K562 (cell line): ENCODE measurements around the gene DYNC1I1.

Source experiments
- ARID3A ChIP-seq: IDR thresholded peaks from 2 replicates; pipeline ENCODE4 v1.6.1; 2012; ENCODE audit warnings: low read depth, low read length, improper control_type of control experiment, borderline replicate concordance
- CBFB ChIP-seq: sonication (generic); formaldehyde crosslinking; IDR thresholded peaks from 2 replicates; pipeline ENCODE4 v1.4.0; 2020; ENCODE audit warnings: mild to moderate bottlenecking, missing genetic modification reagents
- ESRRA ChIP-seq: fragments of 450-650 bp; IDR thresholded peaks from 2 replicates; pipeline ENCODE4 v1.6.1; 2014; ENCODE audit warnings: low read depth, mild to moderate bottlenecking, moderate library complexity, borderline replicate concordance
- EZH2 ChIP-seq: IDR thresholded peaks from 2 replicates; pipeline ENCODE4 v1.6.1; 2012; ENCODE audit warnings: low read depth, mild to moderate bottlenecking, inconsistent platforms, low read length, borderline replicate concordance
- NFRKB ChIP-seq: fragments of 450-650 bp; IDR thresholded peaks from 2 replicates; pipeline ENCODE4 v1.6.1; 2016; ENCODE audit warnings: low read depth
- SMAD1 ChIP-seq: fragments of 150-350 bp; IDR thresholded peaks from 2 replicates; pipeline ENCODE4 v1.6.1; 2014; ENCODE audit warnings: low read length, low read depth; ENCODE audit not compliant: partially characterized antibody
- ZBTB8A ChIP-seq: fragments of 450-650 bp; IDR thresholded peaks from 2 replicates; pipeline ENCODE4 v1.6.1; 2018; ENCODE audit warnings: mild to moderate bottlenecking, moderate library complexity; ENCODE audit not compliant: partially characterized antibody
- ZNF274 ChIP-seq: IDR thresholded peaks from 2 replicates; pipeline ENCODE4 v1.6.1; 2011; ENCODE audit warnings: low read depth, mild to moderate bottlenecking, low read length, moderate library complexity, borderline replicate concordance
- TF ChIP-seq, protein P1 (sequence below), 2 experiments: fragments of 450-650 bp in 1 of 2; sonication (generic) in 1 of 2; formaldehyde crosslinking; conservative IDR thresholded peaks; 2 replicates each; pipeline versions ENCODE4 v1.4.0 to v1.8.1; 2020 to 2022; ENCODE audit warnings: mild to moderate bottlenecking in 1 of 2, missing genetic modification reagents in 1 of 2

GRCh38 chr7:96033009-96033598 lies 260.8 kb downstream of the DYNC1I1 start:
- TF ChIP-seq ESRRA = no peak
- TF ChIP-seq ARID3A = no peak
- no peak for TF ChIP-seq ZBTB8A
- TF ChIP-seq EZH2 = no peak
- TF ChIP-seq ZNF274 = no peak
- TF ChIP-seq NFRKB = no peak
- TF ChIP-seq CBFB (CRISPR knock-in tag) = no peak
- no peak for TF ChIP-seq SMAD1
- TF ChIP-seq, protein P1, sequence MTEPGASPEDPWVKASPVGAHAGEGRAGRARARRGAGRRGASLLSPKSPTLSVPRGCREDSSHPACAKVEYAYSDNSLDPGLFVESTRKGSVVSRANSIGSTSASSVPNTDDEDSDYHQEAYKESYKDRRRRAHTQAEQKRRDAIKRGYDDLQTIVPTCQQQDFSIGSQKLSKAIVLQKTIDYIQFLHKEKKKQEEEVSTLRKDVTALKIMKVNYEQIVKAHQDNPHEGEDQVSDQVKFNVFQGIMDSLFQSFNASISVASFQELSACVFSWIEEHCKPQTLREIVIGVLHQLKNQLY (CRISPR knock-in tag; conservative IDR thresholded peaks at IDR 0.05) = no peak
